ENCODE measurements around the gene IGSF3.

IGSF3 gene

GRCh38 chr1:116529681-116530080 lies 137.9 kb downstream of the IGSF3 start:
- H3K27me3 ChIP-seq (ENCODE audit: control insufficient read depth, insufficient read depth, low read length), result no peaks in the 10 kb centered on the region
- peaks cover 5% of the 10 kb centered on the region; the same call in 1 of the 2 replicates for H3K9me3 ChIP-seq (ENCODE audit: control insufficient read depth, insufficient read depth, low read depth, low read length)
- H3K27ac ChIP-seq (ENCODE audit: low read depth, low read length), result no peak overlapping the region
- 0 out of 2 replicates have a peak, but pooled peaks cover 5% of the 10 kb centered on the region for H3K36me3 ChIP-seq (ENCODE audit: control insufficient read depth, insufficient read depth, low read length)
- no peak overlapping the region for H3K4me3 ChIP-seq (ENCODE audit: low read depth, low read length)
- H3K4me1 ChIP-seq (ENCODE audit: control insufficient read depth, insufficient read depth, low read length), result no peaks in the 10 kb centered on the region
- H3K9ac ChIP-seq (ENCODE audit: low read length), result no peak overlapping the region

- no peak overlapping the region for H3K27ac ChIP-seq (ENCODE audit: low read depth, low read length)
- H3K4me1 ChIP-seq (ENCODE audit: control insufficient read depth, insufficient read depth, low read length), result no peaks in the 10 kb centered on the region
- H3K9ac ChIP-seq (ENCODE audit: low read length), result no peak overlapping the region
- peaks cover 4% of the 10 kb centered on the region; the same call in 1 of the 2 replicates for H3K9me3 ChIP-seq (ENCODE audit: control insufficient read depth, insufficient read depth, low read depth, low read length)
- H3K4me3 ChIP-seq (ENCODE audit: low read depth, low read length), result no peak overlapping the region
- no peaks in the 10 kb centered on the region for H3K27me3 ChIP-seq (ENCODE audit: control insufficient read depth, insufficient read depth, low read length)
- H3K36me3 ChIP-seq (ENCODE audit: control insufficient read depth, insufficient read depth, low read length), result 0 out of 2 replicates have a peak, but pooled peaks cover 5% of the 10 kb centered on the region
Observed at GRCh38 chr1:116529199-116529631, 138.3 kb downstream of the IGSF3 start.

GRCh38 chr1:116528329-116529083 lies 139.0 kb downstream of the IGSF3 start:
- 0 out of 2 replicates have a peak, but pooled peaks cover 3% of the 10 kb centered on the region for H3K36me3 ChIP-seq (ENCODE audit: control insufficient read depth, insufficient read depth, low read length)
- no peak overlapping the region for H3K27ac ChIP-seq (ENCODE audit: low read depth, low read length)
- no peaks in the 10 kb centered on the region for H3K4me1 ChIP-seq (ENCODE audit: control insufficient read depth, insufficient read depth, low read length)

GRCh38 chr1:116525440-116525839 lies 142.1 kb downstream of the IGSF3 start:
- H3K27me3 ChIP-seq (ENCODE audit: control insufficient read depth, insufficient read depth, low read length), result no peaks in the 10 kb centered on the region
- no peak overlapping the region for H3K9ac ChIP-seq (ENCODE audit: low read length)
- no peak overlapping the region for H3K27ac ChIP-seq (ENCODE audit: low read depth, low read length)
- H3K4me3 ChIP-seq (ENCODE audit: low read depth, low read length), result no peak overlapping the region
- H3K9me3 ChIP-seq (ENCODE audit: control insufficient read depth, insufficient read depth, low read depth, low read length), result no peaks in the 10 kb centered on the region
- no peaks in the 10 kb centered on the region for H3K4me1 ChIP-seq (ENCODE audit: control insufficient read depth, insufficient read depth, low read length)
- no peaks in the 10 kb centered on the region for H3K36me3 ChIP-seq (ENCODE audit: control insufficient read depth, insufficient read depth, low read length)

More at GRCh38 chr1:116528329-116529083, 139.0 kb downstream of the IGSF3 start:
- H3K27me3 ChIP-seq (ENCODE audit: control insufficient read depth, insufficient read depth, low read length), result no peaks in the 10 kb centered on the region
- no peak overlapping the region for H3K4me3 ChIP-seq (ENCODE audit: low read depth, low read length)
- H3K9ac ChIP-seq (ENCODE audit: low read length), result no peak overlapping the region
- no peaks in the 10 kb centered on the region for H3K9me3 ChIP-seq (ENCODE audit: control insufficient read depth, insufficient read depth, low read depth, low read length)
